Stomach (tissue), 19 donors: ENCODE data around the gene AAR2. TPM values are rescaled to one million over a fixed set of nuclear protein-coding genes. Genes with fewer than 3 reads are reported as not detected.

ENCODE experiments used
- DNase-seq, 2 donors: peaks; one replicate each; pipeline versions ENCODE4 v3.0.0 to v3.0.0-alpha.2; 2013 to 2019
- H3K27ac ChIP-seq, 5 donors: fragments of 200-600 bp in 4 of 5; sonication (generic) in 4 of 5; one replicate each; pipeline ENCODE4 v1.5.1; 2013 to 2019; ENCODE audit warnings: mild to moderate bottlenecking in 1 of 5, moderate library complexity in 1 of 5
- H3K27me3 ChIP-seq, 3 donors: fragments of 200-600 bp; sonication (generic); one replicate each; pipeline ENCODE4 v1.5.1; 2017 to 2019; ENCODE audit warnings: mixed run types in 1 of 3
- H3K36me3 ChIP-seq, 4 donors: fragments of 200-600 bp; sonication (generic); 1 replicate in 3 of 4; 2 replicates in 1 of 4; pipeline ENCODE4 v1.5.1; 2016 to 2019
- H3K4me1 ChIP-seq, 4 donors: fragments of 200-600 bp; sonication (generic); one replicate each; pipeline ENCODE4 v1.5.1; 2016 to 2019
- H3K4me3 ChIP-seq, 4 donors: fragments of 200-600 bp; sonication (generic) in 3 of 4; one replicate each; pipeline ENCODE4 v1.5.1; 2016 to 2019; ENCODE audit warnings: mild to moderate bottlenecking in 1 of 4
- H3K9me3 ChIP-seq, 4 donors: fragments of 200-600 bp; sonication (generic); one replicate each; pipeline ENCODE4 v1.5.1; 2016 to 2019
- EP300 ChIP-seq: sonication (generic); formaldehyde crosslinking; IDR thresholded peaks from one replicate; pipeline ENCODE4 v1.6.1; 2017; ENCODE audit warnings: antibody characterized with exemption
- POLR2A ChIP-seq, 4 donors: fragments of 450-650 bp; IDR thresholded peaks; one replicate each; pipeline ENCODE4 v1.6.1; 2016; ENCODE audit warnings: antibody characterized with exemption in 4 of 4, control low read depth in 2 of 4, mild to moderate bottlenecking in 1 of 4, moderate library complexity in 1 of 4
- POLR2AphosphoS5 ChIP-seq, 3 donors: sonication (generic); formaldehyde crosslinking; IDR thresholded peaks; one replicate each; pipeline ENCODE4 v1.6.1; 2016; ENCODE audit warnings: antibody characterized with exemption in 3 of 3
- WGBS, 5 donors: extraction: QIAGEN DNeasy Blood & Tissue Kit in 3 of 5; methylation state at CpG; one replicate each; pipeline versions ENCODE4 v1.1.5 to v1.1.7; 2013 to 2018; 5-methylcytosine and 5-hydroxymethylcytosine counted together
- intact Hi-C: fragments of 100-400 bp; cut with DNase I; formaldehyde crosslinking; loops from one replicate; pipeline ENCODE4 v1.15.1; 2023; ENCODE audit warnings: low total_unique reads
- long read RNA-seq, 10 donors: transcript quantifications; one replicate each; lab custom pipeline, GENCODE V29; 2026
- polyA plus RNA-seq, 3 donors: library from polyadenylated mRNA; stranded (reverse); fragments of 200-250 nt; gene quantifications; one replicate each; pipeline ENCODE4 v1.2.3, GENCODE V29; 2013
- total RNA-seq, 5 donors: library from RNA; depleted of rRNA; stranded (reverse); fragments of >200 nt; gene quantifications; one replicate each; pipeline versions ENCODE4 v1.1.0 to v1.2.3, GENCODE V29; 2014 to 2016
- TF ChIP-seq, protein P1 (sequence below), 7 experiments: fragments of 450-650 bp in 4 of 7; fragments of 200-600 bp in 3 of 7; sonication (generic) in 3 of 7; IDR thresholded peaks; one replicate each; pipeline ENCODE4 v1.5.1; 2016 to 2019; ENCODE audit warnings: antibody characterized with exemption in 7 of 7, control low read depth in 2 of 7, mild to moderate bottlenecking in 1 of 7
- donor health status: healthy with polysubstance abuse.
- donor health status: Bipolar disorder and iron deficiency.
- donor health status: healthy.

AAR2 gene
- 10 to 100 TPM in 4 of 5 donors, 1 to 10 TPM in 1; 4.7 to 75.6 (median 22.3) TPM for total RNA-seq
- polyA plus RNA-seq, result 10 to 100 TPM; 15.4 to 22.5 (median 17.1) TPM
- long read RNA-seq, donor 1, partial matches to known transcripts, result 0 of 1 reads
- long read RNA-seq, donor 1, other reads (novel, unspliced or antisense), result 0 of 1 reads
- long read RNA-seq, donor 2, transcript AAR2-201 (4 exons, 2,430 nt), result major isoform, 7 of 15 reads
- long read RNA-seq, donor 2, partial matches to known transcripts, result 8 of 15 reads
- long read RNA-seq, donor 2, other reads (novel, unspliced or antisense), result 0 of 15 reads
- long read RNA-seq, donor 3, transcript AAR2-201 (4 exons, 2,430 nt), result major isoform, 6 of 7 reads
- long read RNA-seq, donor 3, partial matches to known transcripts, result 0 of 7 reads
- long read RNA-seq, donor 3, other reads (novel, unspliced or antisense), result 0 of 7 reads
- long read RNA-seq, donor 4, partial matches to known transcripts, result 0 of 3 reads
- long read RNA-seq, donor 4, other reads (novel, unspliced or antisense), result 0 of 3 reads
- long read RNA-seq, donor 5, transcript AAR2-201 (4 exons, 2,430 nt), result major isoform, 8 of 8 reads
- long read RNA-seq, donor 5, partial matches to known transcripts, result 0 of 8 reads
- long read RNA-seq, donor 5, other reads (novel, unspliced or antisense), result 0 of 8 reads
- long read RNA-seq, donor 6, transcript AAR2-201 (4 exons, 2,430 nt), result major isoform, 14 of 43 reads
- long read RNA-seq, donor 6, partial matches to known transcripts, result 28 of 43 reads
- long read RNA-seq, donor 6, other reads (novel, unspliced or antisense), result 0 of 43 reads
- long read RNA-seq, donor 7, transcript AAR2-201 (4 exons, 2,430 nt), result major isoform, 15 of 15 reads
- long read RNA-seq, donor 7, partial matches to known transcripts, result 0 of 15 reads
- long read RNA-seq, donor 7, other reads (novel, unspliced or antisense), result 0 of 15 reads
- long read RNA-seq, donor 8, transcript AAR2-201 (4 exons, 2,430 nt), result major isoform, 11 of 11 reads
- long read RNA-seq, donor 8, partial matches to known transcripts, result 0 of 11 reads
- long read RNA-seq, donor 8, other reads (novel, unspliced or antisense), result 0 of 11 reads
- long read RNA-seq, donor 9, transcript AAR2-201 (4 exons, 2,430 nt), result major isoform, 8 of 9 reads
- long read RNA-seq, donor 9, partial matches to known transcripts, result 0 of 9 reads
- long read RNA-seq, donor 9, other reads (novel, unspliced or antisense), result 0 of 9 reads
- long read RNA-seq, donor 10, partial matches to known transcripts, result 0 of 1 reads
- long read RNA-seq, donor 10, other reads (novel, unspliced or antisense), result 0 of 1 reads

DNA sequence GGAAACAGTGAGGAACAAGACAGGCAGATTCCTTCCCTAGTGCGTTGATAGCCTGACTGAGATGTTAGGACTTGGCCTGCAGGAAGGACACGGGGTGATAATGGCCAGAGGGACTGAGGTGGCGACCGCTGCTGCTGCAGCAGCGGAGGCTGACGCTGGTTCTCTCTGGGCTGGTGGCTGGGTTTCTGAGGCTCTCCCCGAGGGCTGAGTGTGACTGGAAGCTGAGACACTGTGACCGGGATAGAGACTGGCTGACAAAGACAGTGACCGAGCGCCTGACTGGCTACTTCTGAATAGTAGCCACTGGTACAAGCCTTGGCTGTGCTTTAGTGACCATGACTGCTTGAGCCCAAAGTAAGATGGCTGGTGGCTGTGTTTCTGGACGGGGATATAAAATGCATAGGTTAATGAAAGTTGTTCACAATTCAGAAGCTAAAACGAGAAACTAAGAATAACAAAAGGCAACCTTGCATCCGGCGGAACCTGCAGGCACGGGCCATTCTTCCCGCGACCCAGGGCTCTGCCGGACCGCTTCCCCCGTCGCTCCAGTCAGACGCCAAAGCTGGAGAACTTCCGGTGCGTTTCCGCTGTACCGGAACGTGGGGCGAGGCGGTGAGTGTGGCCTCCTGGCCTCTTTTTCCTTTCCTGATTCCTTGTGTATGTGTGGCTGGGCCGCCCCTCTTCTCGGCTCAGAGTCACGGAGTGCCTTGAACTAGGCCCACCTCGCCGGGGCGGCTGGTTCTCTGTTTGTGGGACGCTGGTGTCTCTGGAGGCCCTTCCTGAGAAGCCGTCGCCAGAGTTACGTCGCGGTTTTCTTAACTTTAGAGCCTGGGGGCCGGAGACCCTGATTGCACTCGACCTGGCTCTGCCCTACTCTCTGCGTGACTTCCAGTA lies at the start of gene AAR2:
AAR2 (plus strand) TSS at position 587 of the 894 bp plus-strand sequence. CDS start 3,391 bp downstream, outside the sequence.
- Histone ChIP-seq H3K27ac (peak within 1 kb of the TSS; percentile 66 to 86 (median 80)), H3K4me3 (peak within 1 kb of the TSS; percentile 80 to 91 (median 84)), H3K36me3 (peaks cover 13 to 26% (median 20%) of the 10 kb centered on the region in 4 donors), H3K9me3 (no peaks in the 10 kb centered on the region), H3K4me1 (peaks cover 20 to 48% (median 30%) of the 10 kb centered on the region in 4 donors), H3K27me3 (no peaks in the 10 kb centered on the region)
- DNase-seq, result peak; percentile 82 to 93
- TF ChIP-seq EP300 (no peak), POLR2A (IDR thresholded peaks at IDR 0.05) (no peak), POLR2AphosphoS5 (IDR thresholded peaks at IDR 0.05) (peak; percentile 70 to 94 (median 84))
- TF ChIP-seq, protein P1, sequence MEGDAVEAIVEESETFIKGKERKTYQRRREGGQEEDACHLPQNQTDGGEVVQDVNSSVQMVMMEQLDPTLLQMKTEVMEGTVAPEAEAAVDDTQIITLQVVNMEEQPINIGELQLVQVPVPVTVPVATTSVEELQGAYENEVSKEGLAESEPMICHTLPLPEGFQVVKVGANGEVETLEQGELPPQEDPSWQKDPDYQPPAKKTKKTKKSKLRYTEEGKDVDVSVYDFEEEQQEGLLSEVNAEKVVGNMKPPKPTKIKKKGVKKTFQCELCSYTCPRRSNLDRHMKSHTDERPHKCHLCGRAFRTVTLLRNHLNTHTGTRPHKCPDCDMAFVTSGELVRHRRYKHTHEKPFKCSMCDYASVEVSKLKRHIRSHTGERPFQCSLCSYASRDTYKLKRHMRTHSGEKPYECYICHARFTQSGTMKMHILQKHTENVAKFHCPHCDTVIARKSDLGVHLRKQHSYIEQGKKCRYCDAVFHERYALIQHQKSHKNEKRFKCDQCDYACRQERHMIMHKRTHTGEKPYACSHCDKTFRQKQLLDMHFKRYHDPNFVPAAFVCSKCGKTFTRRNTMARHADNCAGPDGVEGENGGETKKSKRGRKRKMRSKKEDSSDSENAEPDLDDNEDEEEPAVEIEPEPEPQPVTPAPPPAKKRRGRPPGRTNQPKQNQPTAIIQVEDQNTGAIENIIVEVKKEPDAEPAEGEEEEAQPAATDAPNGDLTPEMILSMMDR (IDR thresholded peaks at IDR 0.05), result peak in 1 of 7 experiments; percentile 14
- WGBS, 5 donors, result 12 to 15% (median 13%) methylated on average over 44 of the region's 44 CpGs
- intact Hi-C loops, result no loop called here

DNA sequence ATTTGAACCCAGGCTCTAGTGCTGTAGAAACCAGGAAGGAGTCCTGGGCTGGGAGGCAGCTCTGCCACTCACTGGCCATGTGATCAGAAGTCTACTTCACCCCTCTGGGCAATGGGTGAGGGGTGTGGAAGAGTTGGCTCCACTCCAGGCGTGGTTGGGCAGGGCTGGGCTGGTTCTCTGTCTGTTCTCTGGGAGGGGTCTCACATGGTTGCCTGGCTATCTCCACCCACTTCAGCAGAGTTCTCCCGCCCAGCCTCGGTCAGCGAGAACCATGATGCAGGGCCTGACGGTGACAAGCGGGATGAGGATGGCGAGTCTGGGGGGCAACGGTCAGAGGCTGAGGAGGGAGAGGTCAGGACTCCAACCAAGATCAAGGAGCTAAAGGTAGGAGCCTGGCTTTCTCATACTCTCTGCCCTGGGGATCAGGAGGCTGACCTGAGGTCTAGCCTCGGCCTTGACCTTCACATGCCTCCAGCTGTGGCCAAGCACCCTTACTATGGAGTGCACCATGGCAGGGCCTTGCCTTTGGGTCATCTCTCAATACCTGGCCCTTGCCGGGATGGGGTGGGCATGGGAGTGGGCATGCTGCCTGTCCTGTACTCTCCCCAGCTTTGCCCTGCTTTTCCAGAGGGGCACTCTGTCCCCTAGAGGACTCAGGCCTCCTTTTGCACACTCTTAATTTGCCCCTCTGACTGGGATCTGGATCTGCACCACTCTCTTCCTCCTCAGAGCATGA lies 42.1 kb upstream of the AAR2 start:
- no peak for DNase-seq
- WGBS, 5 donors, result 83 to 100% (median 91%) methylated on average over 9 to 10 of the region's 10 CpGs
- Histone ChIP-seq H3K27me3 (no peaks in the 10 kb centered on the region), H3K27ac (no peak overlapping the region), H3K4me3 (no peak overlapping the region), H3K36me3 (peaks cover 41 to 100% (median 98%) of the 10 kb centered on the region in 4 donors), H3K9me3 (no peaks in the 10 kb centered on the region), H3K4me1 (no peaks in the 10 kb centered on the region)
- TF ChIP-seq EP300 (no peak), POLR2A (IDR thresholded peaks at IDR 0.05) (no peak), POLR2AphosphoS5 (IDR thresholded peaks at IDR 0.05) (no peak)
- TF ChIP-seq, protein P1 (IDR thresholded peaks at IDR 0.05), result no peak
- intact Hi-C loops, result no loop called here

DNA sequence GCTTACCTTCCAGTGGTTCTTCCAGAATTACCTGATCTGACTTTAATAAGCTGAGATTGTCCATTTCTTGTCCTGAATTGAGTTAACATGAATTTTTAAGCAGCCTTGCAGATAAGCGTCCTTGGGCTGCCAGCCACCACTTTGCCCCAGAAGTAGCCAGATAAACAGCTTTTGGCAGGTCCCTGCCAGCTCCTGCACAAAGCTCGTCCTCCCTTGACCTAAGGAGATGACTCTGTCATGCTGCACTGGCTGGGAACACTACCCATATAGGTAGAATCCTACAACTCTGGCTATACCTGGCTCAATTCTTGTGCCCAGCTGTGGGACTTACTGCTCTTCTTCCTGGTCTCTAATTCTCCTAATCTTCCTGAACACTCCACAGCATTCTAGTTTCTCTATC lies 39.6 kb upstream of the AAR2 start:
- Histone ChIP-seq H3K9me3 (no peaks in the 10 kb centered on the region), H3K27ac (no peak overlapping the region), H3K36me3 (peaks cover 24 to 99% (median 95%) of the 10 kb centered on the region in 4 donors), H3K27me3 (no peaks in the 10 kb centered on the region), H3K4me1 (peaks cover 0 to 7% (median 0%) of the 10 kb centered on the region in 4 donors), H3K4me3 (no peak overlapping the region)
- intact Hi-C loops, result loop anchor here (5.0 kb wide), 1 partner anchor 204 kb away; no protein-coding TSS in a partner anchor
- TF ChIP-seq, protein P1 (IDR thresholded peaks at IDR 0.05), result no peak
- TF ChIP-seq POLR2A (IDR thresholded peaks at IDR 0.05) (no peak), EP300 (no peak), POLR2AphosphoS5 (IDR thresholded peaks at IDR 0.05) (no peak)
- no peak for DNase-seq
- WGBS, 5 donors, result 40 to 64% (median 56%) methylated on average over 2 of the region's 2 CpGs
